Vagina (tissue), 2 donors: ENCODE measurements around the gene HCFC1.

Experiments
- CTCF ChIP-seq, 3 experiments: fragments of 450-650 bp in 2 of 3; fragments of 200-600 bp in 1 of 3; sonication (generic) in 1 of 3; IDR thresholded peaks; one replicate each; pipeline ENCODE4 v1.5.1; 2017 to 2019; ENCODE audit warnings: antibody characterized with exemption in 3 of 3, mild to moderate bottlenecking in 2 of 3, moderate library complexity in 2 of 3
- POLR2A ChIP-seq, 2 donors: fragments of 450-650 bp; IDR thresholded peaks; one replicate each; pipeline ENCODE4 v1.6.1; 2017; ENCODE audit warnings: antibody characterized with exemption in 2 of 2, mild to moderate bottlenecking in 2 of 2, moderate library complexity in 2 of 2
- POLR2AphosphoS5 ChIP-seq, 2 donors: sonication (generic); formaldehyde crosslinking; IDR thresholded peaks; one replicate each; pipeline ENCODE4 v1.9.0; 2017; ENCODE audit warnings: antibody characterized with exemption in 2 of 2, mild to moderate bottlenecking in 2 of 2, low read depth in 1 of 2; ENCODE audit not compliant: insufficient read depth in 1 of 2

- no peak for TF ChIP-seq POLR2A (IDR thresholded peaks at IDR 0.05)
- TF ChIP-seq CTCF (IDR thresholded peaks at IDR 0.05), result peak; percentile 36 to 62 (median 57)
- TF ChIP-seq POLR2AphosphoS5 (IDR thresholded peaks at IDR 0.05; ENCODE audit: insufficient read depth in 1 of 2, low read depth in 1 of 2), result no peak
Measured at GRCh38 chrX:153947009-153947769, 24.4 kb downstream of the HCFC1 start.
